ENCODE data around the gene RAPGEF4.
"Not testable (repeated sequence)": the region's sequence is repeated elsewhere in the genome, so short reads cannot be mapped to it uniquely, and the experiment has no call there.

RAPGEF4 gene

GRCh38 chr2:173010233-173010632 is 274.6 kb downstream of the RAPGEF4 start:
- DNase-seq: peak; percentile 33

GRCh38 chr2:173016451-173016850 is 280.8 kb downstream of the RAPGEF4 start:
- DNase-seq: no peak

- peak; percentile 23 for DNase-seq
These were observed 282.2 kb downstream of the RAPGEF4 start for GRCh38 chr2:173017646-173018420.

DNA sequence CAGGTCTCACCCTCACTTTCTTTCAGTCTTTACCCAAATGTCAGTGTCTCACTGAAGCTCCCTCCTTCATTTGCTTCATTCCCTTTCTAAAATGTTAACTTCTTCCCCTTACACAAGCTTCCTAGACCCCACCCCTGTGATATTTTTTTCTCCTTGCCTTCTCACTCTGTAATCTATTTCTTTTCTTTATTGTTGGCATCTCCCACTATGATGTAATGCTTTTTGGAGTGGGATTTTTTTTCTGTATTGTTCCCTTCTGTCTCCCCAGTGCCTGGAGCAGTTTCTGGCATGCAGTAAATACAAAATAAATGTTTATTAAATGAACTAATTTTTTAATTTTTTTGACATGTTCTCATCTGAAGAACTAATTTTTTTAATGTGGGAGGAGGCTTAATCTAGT is 284.1 kb downstream of the RAPGEF4 start:
- DNase-seq: no peak

GRCh38 chr2:173021939-173022371 is 286.3 kb downstream of the RAPGEF4 start:
- DNase-seq: peak; percentile 33

- DNase-seq: no peak
These were observed 288.1 kb downstream of the RAPGEF4 start for GRCh38 chr2:173023718-173024117.

DNA sequence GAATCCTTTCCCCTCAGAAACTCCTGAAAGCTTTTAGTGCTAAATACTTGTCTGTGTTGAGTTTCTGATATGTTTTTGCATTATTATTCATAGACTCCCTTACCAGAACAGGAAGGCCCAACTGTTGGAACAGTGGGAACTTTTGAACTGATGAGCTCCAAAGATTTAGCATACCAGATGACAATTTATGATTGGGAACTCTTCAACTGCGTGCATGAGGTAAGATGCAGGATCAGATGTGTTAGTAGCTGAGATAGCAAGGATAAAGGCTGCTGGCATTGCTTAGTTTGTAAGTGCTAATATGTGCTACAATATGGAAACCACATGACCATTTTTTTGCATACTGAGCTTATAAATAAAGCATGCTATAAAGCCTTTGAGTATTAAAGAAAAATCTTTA is 290.8 kb downstream of the RAPGEF4 start:
- no peak for DNase-seq

DNA sequence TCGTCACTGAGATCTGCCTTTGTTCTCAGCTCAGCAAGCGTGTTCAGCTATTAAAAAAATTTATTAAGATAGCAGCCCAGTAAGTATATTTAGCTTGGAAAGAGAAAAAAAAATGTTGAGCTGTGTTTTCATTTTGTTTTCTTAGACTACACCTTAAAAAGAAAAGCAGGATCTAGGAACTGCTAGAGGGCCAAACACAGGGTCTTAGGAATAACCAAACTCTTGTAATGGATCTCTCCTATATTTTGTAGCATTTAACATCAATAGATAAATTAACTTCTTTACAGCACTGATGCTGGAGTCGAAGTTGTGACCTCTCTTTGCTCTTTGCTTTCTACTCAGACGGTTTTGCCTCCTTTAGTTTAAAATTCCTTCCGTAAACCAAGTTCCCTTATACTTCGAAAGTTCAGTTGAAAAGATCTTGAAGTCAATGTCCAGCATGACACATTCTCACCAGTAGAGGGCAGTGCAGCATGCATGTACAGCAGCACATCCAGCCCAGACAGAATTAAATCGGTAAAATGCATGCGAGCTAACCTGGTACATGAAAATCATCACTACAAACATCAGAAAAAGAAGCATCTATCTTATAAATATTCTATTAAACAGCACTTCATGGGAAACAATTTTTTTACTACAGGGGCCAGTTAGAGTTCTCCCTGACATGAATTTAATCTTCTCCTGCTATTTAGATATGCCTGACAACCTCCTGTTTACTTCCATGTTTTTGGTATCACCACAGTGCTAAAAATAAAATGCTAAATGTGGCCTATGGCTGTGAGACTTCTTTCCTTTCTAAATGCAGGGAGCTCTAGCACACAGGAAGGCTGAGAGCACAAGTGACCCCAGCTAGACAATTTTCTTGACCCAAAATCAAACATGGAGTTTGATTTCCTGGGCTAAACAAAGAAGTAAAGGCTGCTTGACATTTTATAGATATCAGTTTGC is 291.8 kb downstream of the RAPGEF4 start:
- peak; percentile 92 for DNase-seq

DNA sequence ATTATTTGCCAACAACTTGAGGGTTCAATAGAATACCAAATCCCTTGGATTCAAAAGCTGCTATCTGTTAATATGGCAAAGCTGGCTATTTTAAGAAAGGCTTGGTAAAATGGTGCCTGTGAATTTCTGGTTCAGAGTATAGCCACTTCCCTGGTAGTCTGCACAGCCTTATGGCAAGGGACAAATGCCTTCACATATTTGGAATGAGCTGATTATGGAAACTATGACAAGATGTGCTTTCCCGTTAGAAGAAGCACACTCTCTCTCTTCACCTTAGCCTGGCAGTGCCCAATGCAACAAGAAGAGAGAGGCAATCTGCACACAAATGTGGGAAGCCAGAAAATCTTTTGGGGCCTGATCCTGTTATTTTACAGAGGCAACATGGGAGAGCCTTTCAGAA is 292.5 kb downstream of the RAPGEF4 start:
- DNase-seq: no peak

DNA sequence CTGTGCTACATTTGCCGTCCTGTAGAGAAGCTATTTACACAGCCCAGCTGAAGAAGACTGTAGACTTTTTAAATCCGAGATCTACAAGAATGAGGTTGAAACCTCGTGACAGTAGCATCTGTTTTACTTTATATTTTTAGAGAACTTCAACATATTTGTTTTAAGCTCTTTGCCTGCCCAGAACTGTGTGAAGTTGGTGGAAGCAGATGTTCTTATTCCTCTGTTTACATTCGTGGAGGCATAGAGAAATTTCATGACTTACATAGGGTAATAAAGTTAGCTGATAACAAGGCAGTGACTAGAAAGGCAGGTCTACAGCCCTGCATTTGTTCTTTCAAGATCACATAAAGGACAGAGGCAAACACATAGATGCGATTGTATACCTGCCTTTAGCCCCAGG is 293.0 kb downstream of the RAPGEF4 start:
- DNase-seq: no peak

DNA sequence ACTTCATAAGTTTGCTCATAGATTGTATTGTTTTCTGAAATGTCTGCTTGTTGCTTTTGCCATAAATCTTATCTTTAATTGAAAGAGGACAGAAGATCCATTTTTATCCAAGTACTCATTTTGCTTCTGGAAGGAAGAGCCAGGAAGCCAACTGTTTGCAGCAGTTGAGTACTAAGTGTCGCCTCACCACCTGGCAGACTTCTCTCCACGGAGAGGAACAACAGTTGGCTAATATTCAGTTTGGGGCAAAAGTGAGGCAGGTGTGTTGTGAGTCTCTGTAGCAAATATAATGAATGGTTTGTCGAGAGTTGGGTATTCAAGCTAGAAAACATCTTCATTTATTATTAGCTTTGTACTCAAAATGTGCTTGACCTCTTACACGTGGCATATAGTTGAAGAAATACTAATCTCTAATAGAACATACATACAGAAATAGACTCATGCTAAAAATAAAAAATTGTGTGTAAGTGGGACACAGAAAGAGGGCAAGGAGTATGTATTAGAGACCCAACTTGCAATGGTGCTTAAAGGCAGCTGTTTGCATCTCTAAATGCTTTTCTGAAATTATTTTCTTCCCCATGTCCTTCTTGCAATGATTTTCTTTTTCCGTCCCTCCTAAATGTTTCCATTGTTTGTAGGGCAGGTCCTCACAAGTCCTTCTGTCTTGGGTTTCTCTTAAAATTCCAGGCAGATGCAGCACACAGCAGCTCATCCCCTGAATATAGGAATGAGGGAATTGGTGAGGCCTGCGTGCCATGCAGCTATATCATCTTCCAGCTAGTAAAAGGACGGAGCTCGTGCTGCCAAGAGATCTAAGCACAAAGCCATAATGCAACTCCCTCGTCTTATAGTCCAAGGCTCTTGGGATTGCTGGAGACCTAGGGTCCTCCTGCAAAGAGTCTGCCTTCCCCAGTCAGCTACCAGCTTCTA is 295.2 kb downstream of the RAPGEF4 start:
- DNase-seq: no peak

DNA sequence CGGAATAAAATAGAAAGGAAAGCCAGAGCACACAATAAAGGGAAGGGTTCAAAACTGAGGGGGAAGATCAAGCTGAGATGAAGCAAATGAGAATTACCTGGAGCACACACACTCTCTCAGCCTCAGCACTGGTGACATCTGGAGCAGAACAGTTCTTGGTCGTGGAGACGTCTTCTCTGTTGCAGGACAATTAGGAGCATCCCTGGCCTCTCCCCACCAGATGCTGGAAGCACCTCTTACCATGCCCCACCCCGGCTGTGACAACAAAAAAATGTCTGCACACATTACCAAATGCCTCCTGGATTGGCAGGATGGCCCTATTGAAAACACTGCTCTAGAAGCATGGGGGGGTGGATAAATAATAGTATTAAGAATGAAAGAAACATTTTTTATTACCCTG is 296.4 kb downstream of the RAPGEF4 start:
- DNase-seq: no peak

DNA sequence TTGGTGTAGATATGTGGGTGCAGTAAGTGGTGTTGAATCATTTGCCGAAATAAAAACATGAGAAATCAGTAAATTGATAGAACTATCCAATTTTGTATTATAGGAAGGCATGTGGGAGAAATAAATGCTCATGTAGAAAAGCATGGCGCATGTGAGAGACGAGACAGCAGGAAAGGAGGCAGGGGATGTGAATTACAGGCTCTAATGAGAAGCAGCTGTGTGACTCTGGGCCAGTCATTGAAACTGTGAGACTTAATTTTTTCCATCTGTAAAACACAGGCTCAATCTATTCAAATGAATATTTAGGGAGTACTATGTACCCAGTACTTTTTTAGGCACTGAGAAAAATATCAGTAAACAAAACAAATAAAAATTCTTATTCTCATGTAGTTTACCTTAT is 297.4 kb downstream of the RAPGEF4 start:
- no peak for DNase-seq

DNA sequence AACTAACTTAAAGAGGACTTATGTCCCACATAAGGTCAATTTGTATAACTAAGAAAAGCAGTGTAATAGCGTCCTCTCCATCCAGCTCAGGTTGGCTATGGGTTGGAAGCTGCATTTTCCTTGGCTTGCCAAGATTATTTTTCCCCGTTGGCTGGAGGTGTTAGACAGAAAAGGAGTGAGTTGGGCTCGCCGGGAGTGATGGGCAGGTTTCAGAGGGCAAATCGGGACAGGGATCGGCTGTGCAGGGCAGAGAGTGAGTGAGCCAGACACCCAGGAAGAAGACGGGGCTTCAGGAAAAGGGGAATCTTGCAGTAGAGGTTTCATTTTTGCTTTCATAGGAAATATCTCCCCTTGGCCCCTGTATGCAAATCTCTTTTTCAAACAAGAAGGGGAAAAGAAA is 298.5 kb downstream of the RAPGEF4 start:
- DNase-seq: no peak

DNA sequence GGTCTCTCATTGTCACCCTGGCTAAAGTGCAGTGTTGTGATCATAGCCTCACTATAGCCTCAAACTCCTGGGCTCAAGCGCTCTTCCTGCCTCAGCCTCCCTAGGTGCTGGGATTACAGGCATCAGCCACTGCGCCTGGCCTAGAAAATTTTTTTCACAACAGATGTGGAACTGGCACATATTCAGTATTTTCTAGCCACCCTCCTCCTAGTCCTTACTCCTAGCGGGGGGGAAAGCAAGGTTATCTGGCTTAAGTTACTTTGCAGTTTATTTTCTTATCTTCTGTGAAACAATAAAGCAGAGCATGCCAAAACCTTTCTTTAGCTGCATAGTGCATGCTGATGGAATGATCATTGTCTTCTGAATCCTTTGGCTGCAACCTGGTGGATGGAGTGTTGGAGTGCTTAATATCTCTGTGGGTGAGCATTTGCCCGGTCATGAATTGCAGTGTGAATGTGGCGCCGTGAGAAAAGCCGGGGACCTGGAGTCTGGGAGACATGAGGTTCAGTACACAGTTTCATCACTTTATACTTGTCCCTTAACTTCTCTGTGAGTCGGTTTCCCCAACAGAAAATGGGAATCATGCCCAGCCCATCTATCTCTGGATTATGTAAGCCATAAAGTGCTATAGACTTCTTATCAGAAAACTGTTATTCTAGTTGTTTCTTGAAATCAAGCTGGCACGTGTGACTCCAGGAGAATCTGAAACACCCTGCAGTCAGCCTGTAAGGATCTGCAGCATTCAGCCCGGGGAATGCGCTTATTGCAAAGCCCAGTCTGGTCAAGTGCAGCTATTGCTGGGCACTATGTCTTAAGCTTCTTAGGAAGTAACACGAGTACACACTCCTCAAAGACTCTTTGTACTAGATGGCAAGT is 301.8 kb downstream of the RAPGEF4 start:
- DNase-seq: peak; percentile 78

- not testable (repeated sequence) for DNase-seq
These were observed 302.6 kb downstream of the RAPGEF4 start for GRCh38 chr2:173038257-173038656.

GRCh38 chr2:173040729-173041128 is 305.1 kb downstream of the RAPGEF4 start:
- peak; percentile 57 for DNase-seq

GRCh38 chr2:173043476-173043875 is 307.8 kb downstream of the RAPGEF4 start:
- no peak for DNase-seq

DNA sequence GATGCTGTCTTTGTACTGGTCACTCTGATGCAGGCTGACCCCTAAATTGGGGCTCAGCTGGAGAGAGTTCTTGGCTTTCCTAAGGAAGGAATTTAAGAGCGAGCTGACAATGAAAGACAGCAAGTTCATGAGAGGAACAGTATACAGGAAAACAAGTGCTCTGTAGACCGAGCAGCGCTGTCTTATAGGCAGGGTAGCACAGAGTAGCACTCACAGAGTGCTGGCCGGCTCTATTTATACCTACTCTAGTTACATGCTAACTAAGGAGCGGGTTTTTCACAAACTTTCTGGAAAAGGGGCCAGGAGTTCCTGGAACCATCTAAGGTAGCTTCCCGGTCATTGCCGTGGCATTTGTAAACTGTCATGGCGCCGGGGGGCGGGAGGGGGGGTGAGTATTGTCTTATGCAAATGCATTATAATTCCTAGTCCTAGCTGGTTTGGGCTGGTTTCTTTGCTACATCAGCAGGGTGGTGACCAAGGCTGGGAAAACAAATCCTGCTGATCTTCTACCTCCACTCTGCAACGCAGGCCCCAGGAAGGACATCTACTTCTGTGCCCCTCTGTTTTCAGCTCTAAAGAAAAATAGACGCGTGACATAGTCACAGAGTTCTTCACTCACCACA is 308.4 kb downstream of the RAPGEF4 start:
- DNase-seq: no peak

DNA sequence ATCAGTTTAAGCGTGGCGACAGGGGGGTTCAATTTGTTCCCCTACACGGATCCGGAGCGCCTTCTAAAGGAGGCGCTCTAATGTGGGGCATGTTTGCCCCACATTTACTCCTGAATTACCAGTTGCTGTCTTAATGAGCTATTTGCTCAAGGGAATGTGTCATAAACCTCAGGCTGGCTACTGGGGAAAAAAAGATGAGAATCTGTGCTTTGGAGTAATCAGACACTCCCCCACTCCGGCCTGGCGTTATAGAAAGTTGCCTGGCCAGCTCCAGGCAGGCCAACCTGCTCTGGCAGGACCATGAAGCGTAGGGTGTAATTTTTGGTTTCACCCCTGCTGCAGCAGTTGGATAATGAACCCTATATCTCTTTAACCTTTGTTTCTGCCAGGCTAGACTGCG is 309.0 kb downstream of the RAPGEF4 start:
- DNase-seq: no peak

DNA sequence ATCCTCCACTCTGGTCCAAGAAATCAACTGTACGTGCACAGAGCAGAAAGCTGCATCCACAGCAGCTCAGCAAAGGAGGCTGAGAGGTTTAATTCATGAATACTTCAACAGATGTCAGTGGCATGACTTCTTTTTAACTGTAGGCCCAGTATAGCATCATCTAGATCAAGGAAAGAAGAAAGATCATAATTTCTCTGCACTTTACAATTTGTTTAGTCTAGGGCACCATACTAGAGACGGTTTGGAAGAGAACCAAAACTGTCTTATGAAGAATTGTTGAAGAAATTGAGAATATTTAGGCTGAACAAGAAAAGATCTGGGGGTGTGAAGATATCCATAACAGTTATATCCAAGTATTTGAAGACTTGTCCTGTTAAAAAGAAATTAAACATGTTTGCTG is 309.5 kb downstream of the RAPGEF4 start:
- no peak for DNase-seq

Measured in NCI-H82 (cell line).